Measurements from ENCODE around the gene MEIS3. TPM values are rescaled to one million over a fixed set of nuclear protein-coding genes. Genes with fewer than 3 reads are reported as not detected.

The MEIS3 gene
- polyA plus RNA-seq, 1 of the 3 experiments (the other 2 are of a cell fraction): 69.8 TPM

- TF ChIP-seq ELF1 (IDR thresholded peaks at IDR 0.05): 0 out of 2 replicates have a peak, but pooled peaks have one; percentile 28
These were observed 26.6 kb upstream of the MEIS3 start (continued) for GRCh38 chr19:47445937-47446402.

- no peaks in the 10 kb centered on the region; the same call in 1 of the 2 replicates for H3K27me3 ChIP-seq (ENCODE audit: insufficient read depth)
- POLR2A ChIA-PET: interaction anchor here (0.6 to 1.5 kb wide), 3 partner anchors 9 to 16 kb away, joined by 3 to 5 read pairs (median 4); no protein-coding TSS in a partner anchor
- H3K4me2 ChIP-seq: peak overlapping the region; percentile 67
- no peaks in the 10 kb centered on the region for H3K9me2 ChIP-seq
- WGBS (ENCODE audit: low lambda C conversion rate): 43% methylated on average over 4 of the region's 4 CpGs
- H2AFZ ChIP-seq (ENCODE audit: low read depth): peak overlapping the region; percentile 76; the same call in 1 of the 2 replicates
- H3K36me3 ChIP-seq (replicated peaks in 1 of 2; ENCODE audit: control insufficient read depth in 1 of 2, insufficient read depth in 2 of 2, low read length in 1 of 2): no peaks in the 10 kb centered on the region
- no peak for DNase-seq
- CTCF ChIA-PET: interaction anchor here (1.0 to 8.4 kb wide), 9 partner anchors 10 to 298 kb away, joined by 3 to 80 read pairs (median 6); partner anchors contain the start of genes EHD2 and KPTN
- no peaks in the 10 kb centered on the region for H3K9me3 ChIP-seq
- H3K27ac ChIP-seq (ENCODE audit: low read depth in 2 of 2, low read length in 1 of 2): no peak overlapping the region
- 0 out of 2 replicates have a peak, but pooled peaks cover 3% of the 10 kb centered on the region for H4K20me1 ChIP-seq (ENCODE audit: insufficient read depth)
- peaks cover 0 to 9% of the 10 kb centered on the region in 2 experiments; a peak in 2 of 4 replicates for H3K4me1 ChIP-seq (ENCODE audit: control insufficient read depth in 1 of 2, insufficient read depth in 2 of 2, low read depth in 1 of 2, low read length in 1 of 2)
- peaks cover 4% of the 10 kb centered on the region for H3F3A ChIP-seq (replicated peaks; ENCODE audit: insufficient read depth)
- TF ChIP-seq RCOR1 (IDR thresholded peaks at IDR 0.05; ENCODE audit: low read length): peak; percentile 26; the same call in 1 of the 2 replicates
- no peak for TF ChIP-seq POLR2AphosphoS5 (IDR thresholded peaks at IDR 0.05; ENCODE audit: low read depth, low read length)
- no peaks in the 10 kb centered on the region for H3K79me2 ChIP-seq (ENCODE audit: insufficient read depth)
- H3K4me3 ChIP-seq (ENCODE audit: low read depth in 2 of 2, low read length in 1 of 2): peak overlapping the region in 1 of 2 experiments; percentile 43; a peak in 2 of 4 replicates
- no peak overlapping the region for H3K9ac ChIP-seq
These were observed 26.2 kb upstream of the MEIS3 start for GRCh38 chr19:47445527-47445926.

GRCh38 chr19:47444388-47444821 is 25.1 kb upstream of the MEIS3 start:
- no peak overlapping the region for H2AFZ ChIP-seq (ENCODE audit: low read depth)
- ChIA-PET CTCF (interaction anchor here (1.1 to 8.4 kb wide), 4 partner anchors 9 to 299 kb away, joined by 3 to 80 read pairs (median 24); partner anchors contain the start of gene KPTN), POLR2A (no interaction called here)
- peaks cover 4% of the 10 kb centered on the region for H3F3A ChIP-seq (replicated peaks; ENCODE audit: insufficient read depth)
- H3K4me1 ChIP-seq (ENCODE audit: control insufficient read depth in 1 of 2, insufficient read depth in 2 of 2, low read depth in 1 of 2, low read length in 1 of 2): peaks cover 0 to 9% of the 10 kb centered on the region in 2 experiments; a peak in 2 of 4 replicates
- no peak overlapping the region for H3K4me3 ChIP-seq (ENCODE audit: low read depth in 2 of 2, low read length in 1 of 2)
- H3K9me3 ChIP-seq: no peaks in the 10 kb centered on the region
- no peak for DNase-seq
- H3K9me2 ChIP-seq: no peaks in the 10 kb centered on the region
- H3K27me3 ChIP-seq (ENCODE audit: insufficient read depth): no peaks in the 10 kb centered on the region; the same call in 1 of the 2 replicates
- H4K20me1 ChIP-seq (ENCODE audit: insufficient read depth): 0 out of 2 replicates have a peak, but pooled peaks cover 3% of the 10 kb centered on the region
- H3K4me2 ChIP-seq: no peak overlapping the region
- H3K27ac ChIP-seq (ENCODE audit: low read depth in 2 of 2, low read length in 1 of 2): no peak overlapping the region
- WGBS (ENCODE audit: low lambda C conversion rate): 76% methylated on average over 14 of the region's 22 CpGs
- H3K79me2 ChIP-seq (ENCODE audit: insufficient read depth): no peaks in the 10 kb centered on the region
- H3K36me3 ChIP-seq (replicated peaks in 1 of 2; ENCODE audit: control insufficient read depth in 1 of 2, insufficient read depth in 2 of 2, low read length in 1 of 2): no peaks in the 10 kb centered on the region
- TF ChIP-seq REST (IDR thresholded peaks at IDR 0.05; ENCODE audit: low read depth, low read length) (peak; percentile 95), FOSL2 (IDR thresholded peaks at IDR 0.05; ENCODE audit: borderline replicate concordance, low read depth) (no peak)
- H3K9ac ChIP-seq: no peak overlapping the region

Measured in SK-N-SH (cell line).